A549 (cell line): Measurements from ENCODE around the gene IFRD1.
"Not testable (repeated sequence)": the region's sequence is repeated elsewhere in the genome, so short reads cannot be mapped to it uniquely, and the experiment has no call there.

ENCODE experiments used
- CTCF ChIP-seq: fragments of >200 bp; sonication (Bioruptor Twin); formaldehyde crosslinking; IDR thresholded peaks from 3 replicates; pipeline ENCODE4 v1.5.1; 2016
- ELK1 ChIP-seq: fragments of 150-350 bp; IDR thresholded peaks from 2 replicates; pipeline ENCODE4 v1.6.1; 2014; ENCODE audit warnings: low read depth, mild to moderate bottlenecking, low read length
- EP300 ChIP-seq, 2 experiments: fragments of >200 bp; sonication (Bioruptor Twin); formaldehyde crosslinking; IDR thresholded peaks; 2 replicates in 1 of 2; 3 replicates in 1 of 2; pipeline ENCODE4 v1.6.1; 2016 to 2017
- GATA3 ChIP-seq: IDR thresholded peaks from 2 replicates; pipeline ENCODE4 v1.6.1; 2012; ENCODE audit warnings: borderline replicate concordance
- HDAC2 ChIP-seq: fragments of 200-600 bp; sonication (generic); IDR thresholded peaks from 2 replicates; pipeline ENCODE4 v1.6.1; 2016
- HMGXB4 ChIP-seq: fragments of 250-450 bp; sonication (Bioruptor Pico); IDR thresholded peaks from 2 replicates; pipeline ENCODE4 v1.5.0; 2021; ENCODE audit warnings: mild to moderate bottlenecking, moderate library complexity, borderline replicate concordance
- HOXB5 ChIP-seq: fragments of 250-450 bp; sonication (Bioruptor Pico); IDR thresholded peaks from 2 replicates; pipeline ENCODE4 v1.5.0; 2020; ENCODE audit warnings: mild to moderate bottlenecking, moderate library complexity
- JUN ChIP-seq, 2 experiments: fragments of >200 bp; sonication (Bioruptor Twin); formaldehyde crosslinking; IDR thresholded peaks; 2 replicates in 1 of 2; 3 replicates in 1 of 2; pipeline ENCODE4 v1.6.1; 2016 to 2017
- MAFK ChIP-seq: fragments of 450-650 bp; IDR thresholded peaks from 2 replicates; pipeline ENCODE4 v1.6.1; 2014; ENCODE audit not compliant: partially characterized antibody
- PBX3 ChIP-seq: IDR thresholded peaks from 2 replicates; pipeline ENCODE4 v1.6.1; 2012
- POLR2A ChIP-seq: IDR thresholded peaks from 2 replicates; pipeline ENCODE4 v1.6.1; 2012; ENCODE audit warnings: mild to moderate bottlenecking, low read length
- RAD21 ChIP-seq, 2 experiments: fragments of >200 bp in 1 of 2; sonication (Bioruptor Twin) in 1 of 2; formaldehyde crosslinking in 1 of 2; IDR thresholded peaks in 1 of 2; conservative IDR thresholded peaks in 1 of 2; 2 replicates in 1 of 2; 3 replicates in 1 of 2; pipeline ENCODE4 v1.6.1; 2012 to 2018; ENCODE audit warnings: inconsistent platforms in 1 of 2
- REST ChIP-seq: fragments of 200-600 bp; sonication (generic); IDR thresholded peaks from 2 replicates; pipeline ENCODE4 v1.6.1; 2016; ENCODE audit warnings: antibody characterized with exemption, mild to moderate bottlenecking, moderate library complexity
- ZC3H11A ChIP-seq: fragments of 450-650 bp; IDR thresholded peaks from 2 replicates; pipeline ENCODE4 v1.6.1; 2014; ENCODE audit warnings: antibody characterized with exemption, mild to moderate bottlenecking

- TF ChIP-seq POLR2A; REST; ZC3H11A; HDAC2; CTCF; EP300 (IDR thresholded peaks at IDR 0.05); JUN (IDR thresholded peaks at IDR 0.05); PBX3; ELK1; GATA3; HMGXB4 (CRISPR knock-in tag); RAD21 (conservative IDR thresholded peaks at IDR 0.05 in 1 of 2, IDR thresholded peaks at IDR 0.05 in 1 of 2); HOXB5 (CRISPR knock-in tag); MAFK: not testable (repeated sequence)
Measured at GRCh38 chr7:112516418-112516817, 66.2 kb downstream of the IFRD1 start.
